Liver (tissue), 9 donors: Measurements from ENCODE around the gene MYO9B. TPM values are rescaled to one million over a fixed set of nuclear protein-coding genes. Genes with fewer than 3 reads are reported as not detected.

ENCODE experiments used
- DNase-seq: peaks from one replicate; pipeline ENCODE4 v3.0.0-alpha.2; 2017; ENCODE audit warnings: low spot score
- H3K27ac ChIP-seq, 2 donors: one replicate each; pipeline ENCODE4 v1.7.0; 2013; ENCODE audit warnings: inconsistent platforms in 2 of 2, low read length in 2 of 2, control low read depth in 1 of 2, low read depth in 1 of 2, mild to moderate bottlenecking in 1 of 2
- H3K27me3 ChIP-seq, 4 donors: one replicate each; pipeline versions ENCODE4 v1.6.1 to v1.7.0; 2013; ENCODE audit warnings: low read length in 3 of 4, inconsistent platforms in 1 of 4, mild to moderate bottlenecking in 1 of 4, moderate library complexity in 1 of 4; ENCODE audit not compliant: control insufficient read depth in 4 of 4, insufficient read depth in 4 of 4
- H3K36me3 ChIP-seq, 4 donors: one replicate each; pipeline versions ENCODE4 v1.6.1 to v1.7.0; 2013; ENCODE audit warnings: low read length in 3 of 4, mild to moderate bottlenecking in 3 of 4, low read depth in 1 of 4, moderate library complexity in 1 of 4; ENCODE audit not compliant: control insufficient read depth in 4 of 4, insufficient read depth in 3 of 4
- H3K4me1 ChIP-seq, 4 donors: one replicate each; pipeline versions ENCODE4 v1.6.1 to v1.7.0; 2013; ENCODE audit warnings: low read length in 3 of 4, mild to moderate bottlenecking in 3 of 4, moderate library complexity in 1 of 4; ENCODE audit not compliant: control insufficient read depth in 4 of 4, insufficient read depth in 4 of 4
- H3K4me3 ChIP-seq, 3 donors: one replicate each; pipeline versions ENCODE4 v1.6.1 to v1.7.0; 2013; ENCODE audit warnings: low read length in 3 of 3, control low read depth in 1 of 3, low read depth in 1 of 3, mild to moderate bottlenecking in 1 of 3
- H3K9ac ChIP-seq, 2 donors: one replicate each; pipeline ENCODE4 v1.7.0; 2013; ENCODE audit warnings: low read length in 2 of 2, mild to moderate bottlenecking in 2 of 2, moderate library complexity in 2 of 2, control low read depth in 1 of 2, low read depth in 1 of 2
- H3K9me3 ChIP-seq, 4 donors: one replicate each; pipeline versions ENCODE4 v1.6.1 to v1.7.0; 2013; ENCODE audit warnings: low read length in 3 of 4; ENCODE audit not compliant: control insufficient read depth in 4 of 4
- EGR1 ChIP-seq, 2 donors: IDR thresholded peaks; 2 replicates each; pipeline ENCODE4 v1.6.1; 2016 to 2018; ENCODE audit warnings: antibody characterized with exemption in 2 of 2, low read depth in 2 of 2
- FOXA1 ChIP-seq: IDR thresholded peaks from 2 replicates; pipeline ENCODE4 v1.6.1; 2016; ENCODE audit warnings: antibody characterized with exemption
- FOXA2 ChIP-seq: IDR thresholded peaks from 2 replicates; pipeline ENCODE4 v1.6.1; 2016; ENCODE audit warnings: antibody characterized with exemption
- GABPA ChIP-seq, 2 donors: IDR thresholded peaks in 1 of 2; conservative IDR thresholded peaks in 1 of 2; 2 replicates each; pipeline ENCODE4 v1.6.1; 2016; ENCODE audit warnings: antibody characterized with exemption in 2 of 2, mild to moderate bottlenecking in 1 of 2, moderate library complexity in 1 of 2
- HNF4A ChIP-seq, 2 donors: conservative IDR thresholded peaks; 2 replicates each; pipeline ENCODE4 v1.6.1; 2016; ENCODE audit warnings: antibody characterized with exemption in 2 of 2, mild to moderate bottlenecking in 2 of 2
- HNF4G ChIP-seq: IDR thresholded peaks from 2 replicates; pipeline ENCODE4 v1.6.1; 2016; ENCODE audit warnings: antibody characterized with exemption
- JUND ChIP-seq, 2 donors: IDR thresholded peaks; 2 replicates each; pipeline ENCODE4 v1.6.1; 2016; ENCODE audit warnings: antibody characterized with exemption in 2 of 2
- NR2F2 ChIP-seq: IDR thresholded peaks from 2 replicates; pipeline ENCODE4 v1.6.1; 2016; ENCODE audit warnings: antibody characterized with exemption
- RAD21 ChIP-seq, 2 donors: IDR thresholded peaks; 2 replicates each; pipeline ENCODE4 v1.6.1; 2016; ENCODE audit warnings: antibody characterized with exemption in 2 of 2, mild to moderate bottlenecking in 2 of 2
- RXRA ChIP-seq, 2 donors: IDR thresholded peaks; 2 replicates each; pipeline ENCODE4 v1.6.1; 2017 to 2018; ENCODE audit warnings: antibody characterized with exemption in 2 of 2, mild to moderate bottlenecking in 1 of 2
- SP1 ChIP-seq: IDR thresholded peaks from 2 replicates; pipeline ENCODE4 v1.6.1; 2018; ENCODE audit warnings: antibody characterized with exemption, mild to moderate bottlenecking
- TAF1 ChIP-seq: conservative IDR thresholded peaks from 2 replicates; pipeline ENCODE4 v1.6.1; 2016; ENCODE audit warnings: antibody characterized with exemption, mild to moderate bottlenecking
- YY1 ChIP-seq: IDR thresholded peaks from 2 replicates; pipeline ENCODE4 v1.6.1; 2016; ENCODE audit warnings: antibody characterized with exemption, mild to moderate bottlenecking
- WGBS: extraction: QIAGEN DNeasy Blood & Tissue Kit; methylation state at CpG from one replicate; pipeline ENCODE4 v1.1.7; 2013; 5-methylcytosine and 5-hydroxymethylcytosine counted together
- polyA plus RNA-seq, 2 donors: library from polyadenylated mRNA; stranded (reverse) in 1 of 2; unstranded in 1 of 2; fragments of 200-250 nt in 1 of 2; fragments of >200 nt in 1 of 2; fragmentation: Nextera tagmentation in 1 of 2; extraction: Ambion mirVana in 1 of 2; gene quantifications; one replicate each; pipeline versions ENCODE4 v1.2.1 to v1.2.3, GENCODE V29; 2013 to 2015
- total RNA-seq, 2 donors: library from RNA; depleted of rRNA; stranded (reverse); fragments of >200 nt; gene quantifications; one replicate each; pipeline ENCODE4 v1.2.3, GENCODE V29; 2014
- TF ChIP-seq, protein P1 (sequence below): IDR thresholded peaks from 2 replicates; pipeline ENCODE4 v1.6.1; 2016; ENCODE audit warnings: antibody characterized with exemption
- TF ChIP-seq, protein P2 (sequence below): fragments of 150-350 bp; IDR thresholded peaks from 2 replicates; pipeline ENCODE4 v1.5.1; 2017; ENCODE audit warnings: improper control_type of control experiment, low read depth, low read length; ENCODE audit not compliant: missing input control
- TF ChIP-seq, protein P3 (sequence below): IDR thresholded peaks from 2 replicates; pipeline ENCODE4 v1.6.1; 2016; ENCODE audit warnings: antibody characterized with exemption
- TF ChIP-seq, protein P4 (sequence below): IDR thresholded peaks from 2 replicates; pipeline ENCODE4 v1.6.1; 2016; ENCODE audit warnings: antibody characterized with exemption
- TF ChIP-seq, protein P5 (sequence below): IDR thresholded peaks from 2 replicates; pipeline ENCODE4 v1.6.1; 2016; ENCODE audit warnings: antibody characterized with exemption, mild to moderate bottlenecking
- donor health status: healthy.
- donor health status: healthy.
- donor health status: healthy.
- donor health status: healthy.
- donor health status: healthy.

The MYO9B gene
- total and polyA plus RNA-seq, 4 donors, result 9.1 to 32.5 (median 21.0) TPM

DNA sequence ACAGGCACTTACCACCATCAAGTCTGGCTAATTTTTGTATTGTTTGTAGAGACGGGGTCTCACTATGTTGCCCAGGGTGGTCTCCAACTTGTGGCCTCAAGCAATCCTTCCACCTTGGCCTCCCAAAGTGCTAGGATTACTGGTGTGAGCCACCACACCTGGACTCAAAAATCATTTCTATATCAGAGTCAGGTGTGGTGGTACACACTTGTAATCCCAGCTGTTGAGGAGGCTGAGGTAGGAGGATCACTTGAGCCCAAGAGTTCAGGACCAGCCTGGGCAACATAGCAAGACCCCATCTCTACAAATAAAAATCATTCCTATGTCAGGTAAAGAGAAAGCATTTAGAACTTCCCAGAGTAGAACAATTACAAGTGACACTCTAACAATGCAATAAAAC, 48.4 kb downstream of the MYO9B start:
- Histone ChIP-seq H3K27ac (no peak overlapping the region), H3K9ac (no peak overlapping the region), H3K4me3 (no peak overlapping the region), H3K9me3 (no peaks in the 10 kb centered on the region), H3K4me1 (peaks cover 0 to 3% (median 0%) of the 10 kb centered on the region in 4 donors), H3K36me3 (peaks cover 0 to 4% (median 0%) of the 10 kb centered on the region in 4 donors), H3K27me3 (no peaks in the 10 kb centered on the region)
- DNase-seq, result no peak
- 96% methylated on average over 1 of the region's 1 CpG for WGBS
- TF ChIP-seq, protein P1, sequence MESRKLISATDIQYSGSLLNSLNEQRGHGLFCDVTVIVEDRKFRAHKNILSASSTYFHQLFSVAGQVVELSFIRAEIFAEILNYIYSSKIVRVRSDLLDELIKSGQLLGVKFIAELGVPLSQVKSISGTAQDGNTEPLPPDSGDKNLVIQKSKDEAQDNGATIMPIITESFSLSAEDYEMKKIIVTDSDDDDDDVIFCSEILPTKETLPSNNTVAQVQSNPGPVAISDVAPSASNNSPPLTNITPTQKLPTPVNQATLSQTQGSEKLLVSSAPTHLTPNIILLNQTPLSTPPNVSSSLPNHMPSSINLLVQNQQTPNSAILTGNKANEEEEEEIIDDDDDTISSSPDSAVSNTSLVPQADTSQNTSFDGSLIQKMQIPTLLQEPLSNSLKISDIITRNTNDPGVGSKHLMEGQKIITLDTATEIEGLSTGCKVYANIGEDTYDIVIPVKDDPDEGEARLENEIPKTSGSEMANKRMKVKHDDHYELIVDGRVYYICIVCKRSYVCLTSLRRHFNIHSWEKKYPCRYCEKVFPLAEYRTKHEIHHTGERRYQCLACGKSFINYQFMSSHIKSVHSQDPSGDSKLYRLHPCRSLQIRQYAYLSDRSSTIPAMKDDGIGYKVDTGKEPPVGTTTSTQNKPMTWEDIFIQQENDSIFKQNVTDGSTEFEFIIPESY, result no peak
- no peak for TF ChIP-seq JUND (IDR thresholded peaks at IDR 0.05)
- TF ChIP-seq EGR1 (IDR thresholded peaks at IDR 0.05; ENCODE audit: low read depth in 2 of 2), result no peak
- TF ChIP-seq, protein P2, sequence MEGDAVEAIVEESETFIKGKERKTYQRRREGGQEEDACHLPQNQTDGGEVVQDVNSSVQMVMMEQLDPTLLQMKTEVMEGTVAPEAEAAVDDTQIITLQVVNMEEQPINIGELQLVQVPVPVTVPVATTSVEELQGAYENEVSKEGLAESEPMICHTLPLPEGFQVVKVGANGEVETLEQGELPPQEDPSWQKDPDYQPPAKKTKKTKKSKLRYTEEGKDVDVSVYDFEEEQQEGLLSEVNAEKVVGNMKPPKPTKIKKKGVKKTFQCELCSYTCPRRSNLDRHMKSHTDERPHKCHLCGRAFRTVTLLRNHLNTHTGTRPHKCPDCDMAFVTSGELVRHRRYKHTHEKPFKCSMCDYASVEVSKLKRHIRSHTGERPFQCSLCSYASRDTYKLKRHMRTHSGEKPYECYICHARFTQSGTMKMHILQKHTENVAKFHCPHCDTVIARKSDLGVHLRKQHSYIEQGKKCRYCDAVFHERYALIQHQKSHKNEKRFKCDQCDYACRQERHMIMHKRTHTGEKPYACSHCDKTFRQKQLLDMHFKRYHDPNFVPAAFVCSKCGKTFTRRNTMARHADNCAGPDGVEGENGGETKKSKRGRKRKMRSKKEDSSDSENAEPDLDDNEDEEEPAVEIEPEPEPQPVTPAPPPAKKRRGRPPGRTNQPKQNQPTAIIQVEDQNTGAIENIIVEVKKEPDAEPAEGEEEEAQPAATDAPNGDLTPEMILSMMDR, result no peak
- TF ChIP-seq RAD21 (IDR thresholded peaks at IDR 0.05), result no peak
- no peak for TF ChIP-seq HNF4A (conservative IDR thresholded peaks at IDR 0.05)
- TF ChIP-seq, protein P3, sequence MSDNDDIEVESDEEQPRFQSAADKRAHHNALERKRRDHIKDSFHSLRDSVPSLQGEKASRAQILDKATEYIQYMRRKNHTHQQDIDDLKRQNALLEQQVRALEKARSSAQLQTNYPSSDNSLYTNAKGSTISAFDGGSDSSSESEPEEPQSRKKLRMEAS, result no peak
- no peak for TF ChIP-seq NR2F2
- TF ChIP-seq HNF4G, result no peak
- no peak for TF ChIP-seq FOXA1
- TF ChIP-seq, protein P4, sequence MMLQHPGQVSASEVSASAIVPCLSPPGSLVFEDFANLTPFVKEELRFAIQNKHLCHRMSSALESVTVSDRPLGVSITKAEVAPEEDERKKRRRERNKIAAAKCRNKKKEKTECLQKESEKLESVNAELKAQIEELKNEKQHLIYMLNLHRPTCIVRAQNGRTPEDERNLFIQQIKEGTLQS, result no peak
- TF ChIP-seq RXRA (IDR thresholded peaks at IDR 0.05), result no peak
- TF ChIP-seq GABPA (IDR thresholded peaks at IDR 0.05 in 1 of 2, conservative IDR thresholded peaks at IDR 0.05 in 1 of 2), result no peak
- TF ChIP-seq, protein P5, sequence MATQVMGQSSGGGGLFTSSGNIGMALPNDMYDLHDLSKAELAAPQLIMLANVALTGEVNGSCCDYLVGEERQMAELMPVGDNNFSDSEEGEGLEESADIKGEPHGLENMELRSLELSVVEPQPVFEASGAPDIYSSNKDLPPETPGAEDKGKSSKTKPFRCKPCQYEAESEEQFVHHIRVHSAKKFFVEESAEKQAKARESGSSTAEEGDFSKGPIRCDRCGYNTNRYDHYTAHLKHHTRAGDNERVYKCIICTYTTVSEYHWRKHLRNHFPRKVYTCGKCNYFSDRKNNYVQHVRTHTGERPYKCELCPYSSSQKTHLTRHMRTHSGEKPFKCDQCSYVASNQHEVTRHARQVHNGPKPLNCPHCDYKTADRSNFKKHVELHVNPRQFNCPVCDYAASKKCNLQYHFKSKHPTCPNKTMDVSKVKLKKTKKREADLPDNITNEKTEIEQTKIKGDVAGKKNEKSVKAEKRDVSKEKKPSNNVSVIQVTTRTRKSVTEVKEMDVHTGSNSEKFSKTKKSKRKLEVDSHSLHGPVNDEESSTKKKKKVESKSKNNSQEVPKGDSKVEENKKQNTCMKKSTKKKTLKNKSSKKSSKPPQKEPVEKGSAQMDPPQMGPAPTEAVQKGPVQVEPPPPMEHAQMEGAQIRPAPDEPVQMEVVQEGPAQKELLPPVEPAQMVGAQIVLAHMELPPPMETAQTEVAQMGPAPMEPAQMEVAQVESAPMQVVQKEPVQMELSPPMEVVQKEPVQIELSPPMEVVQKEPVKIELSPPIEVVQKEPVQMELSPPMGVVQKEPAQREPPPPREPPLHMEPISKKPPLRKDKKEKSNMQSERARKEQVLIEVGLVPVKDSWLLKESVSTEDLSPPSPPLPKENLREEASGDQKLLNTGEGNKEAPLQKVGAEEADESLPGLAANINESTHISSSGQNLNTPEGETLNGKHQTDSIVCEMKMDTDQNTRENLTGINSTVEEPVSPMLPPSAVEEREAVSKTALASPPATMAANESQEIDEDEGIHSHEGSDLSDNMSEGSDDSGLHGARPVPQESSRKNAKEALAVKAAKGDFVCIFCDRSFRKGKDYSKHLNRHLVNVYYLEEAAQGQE, result no peak
- TF ChIP-seq FOXA2, result no peak
- no peak for TF ChIP-seq TAF1
- no peak for TF ChIP-seq SP1
- no peak for TF ChIP-seq YY1
